K562 (cell line): ENCODE measurements around the gene C1RL. TPM values are rescaled to one million over a fixed set of nuclear protein-coding genes. Genes with fewer than 3 reads are reported as not detected.

Experiments
- ATAC-seq: fragments of 200-7000 bp; cut with Tn5 transposase; 3 replicates; pipeline ENCODE4 v1.9.1; 2020; ENCODE audit warnings: moderate library complexity
- BruUV-seq: library from RNA; stranded (reverse); fragments of 400-500 nt; replicated peaks from 2 replicates; lab custom pipeline; 2021; lab: Mats Ljungman, UMichigan
- CTCF ChIA-PET: fragments of 300-600 bp; formaldehyde crosslinking; extraction: SDS; loops from one replicate; lab custom pipeline; 2021; ENCODE audit warnings: low intra/inter-chr PET ratio; lab: Yijun Ruan, JAX
- POLR2A ChIA-PET: fragments of 300-600, 350-650 bp; sonication (Branson Sonifier 250); formaldehyde crosslinking; extraction: SDS; loops from one replicate; lab custom pipeline; 2021; ENCODE audit warnings: antibody characterized with exemption, inconsistent platforms; lab: Yijun Ruan, JAX
- DNase-seq, 4 experiments: peaks; one replicate each; pipeline versions ENCODE4 v3.0.0 to v3.0.0-alpha.2; 2011 to 2018; ENCODE audit warnings: low spot score in 3 of 4, mixed read lengths in 3 of 4; ENCODE audit errors: extremely low read depth in 1 of 4
- FAIRE-seq: peaks from 2 replicates; lab custom pipeline; 2011; peaks lifted over from hg19 to GRCh38; lab: Jason Lieb, UNC
- H2AFZ ChIP-seq: 2 replicates; pipeline ENCODE4 v1.6.0; 2011; ENCODE audit warnings: low read depth, low read length, control low read depth, inconsistent platforms
- H3K27ac ChIP-seq: fragments of 200-600 bp; 3 replicates; pipeline ENCODE4 v1.8.0; 2011; ENCODE audit warnings: low read depth, mild to moderate bottlenecking, control low read depth, inconsistent platforms, low read length, moderate library complexity, mixed read lengths; ENCODE audit errors: extremely low read depth
- H3K27me3 ChIP-seq, 2 experiments: fragments of 300-600 bp in 1 of 2; 2 replicates in 1 of 2; 3 replicates in 1 of 2; pipeline versions ENCODE4 v1.6.0 to v1.8.0; 2011; ENCODE audit warnings: inconsistent platforms in 2 of 2, low read length in 2 of 2, mild to moderate bottlenecking in 1 of 2, mixed read lengths in 1 of 2, moderate library complexity in 1 of 2; ENCODE audit not compliant: control insufficient read depth in 2 of 2, insufficient read depth in 2 of 2
- H3K36me3 ChIP-seq: fragments of 300-600 bp; 3 replicates; pipeline ENCODE4 v1.8.0; 2011; ENCODE audit warnings: mild to moderate bottlenecking, low read length, inconsistent platforms; ENCODE audit not compliant: control insufficient read depth, insufficient read depth
- H3K4me1 ChIP-seq, 2 experiments: fragments of 200-600 bp in 1 of 2; replicated peaks in 1 of 2; 2 replicates in 1 of 2; 3 replicates in 1 of 2; pipeline versions ENCODE4 v1.5.1 to v1.8.0; 2011; ENCODE audit warnings: inconsistent platforms in 2 of 2, low read length in 2 of 2, mild to moderate bottlenecking in 1 of 2, mixed read lengths in 1 of 2, moderate library complexity in 1 of 2; ENCODE audit not compliant: control insufficient read depth in 2 of 2, insufficient read depth in 2 of 2
- H3K4me2 ChIP-seq: 2 replicates; pipeline ENCODE4 v1.6.1; 2011; ENCODE audit warnings: low read length, control low read depth, inconsistent platforms, mixed read lengths; ENCODE audit not compliant: insufficient read depth
- H3K4me3 ChIP-seq: fragments of 200-600 bp; sonication (generic), shearing (Covaris generic); 2 replicates; pipeline ENCODE4 v1.5.1; 2016; ENCODE audit warnings: control low read depth, inconsistent platforms
- H3K79me2 ChIP-seq: fragments of 200-600 bp; 3 replicates; pipeline ENCODE4 v1.8.0; 2011; ENCODE audit warnings: low read length, inconsistent platforms; ENCODE audit not compliant: control insufficient read depth, insufficient read depth
- H3K9ac ChIP-seq, 2 experiments: 2 replicates each; pipeline versions ENCODE4 v1.6.0 to v1.6.1; 2011; ENCODE audit warnings: low read depth in 2 of 2, low read length in 2 of 2, control low read depth in 1 of 2, inconsistent platforms in 1 of 2, mild to moderate bottlenecking in 1 of 2, mixed read lengths in 1 of 2; ENCODE audit not compliant: insufficient read depth in 1 of 2
- H3K9me1 ChIP-seq: one replicate; pipeline ENCODE4 v1.6.0; 2011; ENCODE audit warnings: inconsistent platforms, mild to moderate bottlenecking, low read length, moderate library complexity; ENCODE audit not compliant: control insufficient read depth, insufficient read depth
- H3K9me3 ChIP-seq: replicated peaks from 2 replicates; pipeline ENCODE4 v1.5.1; 2011; ENCODE audit warnings: low read depth, low read length, inconsistent platforms; ENCODE audit not compliant: control insufficient read depth, insufficient read depth
- H4K20me1 ChIP-seq: replicated peaks from 2 replicates; pipeline ENCODE4 v1.6.1; 2011; ENCODE audit warnings: low read length, inconsistent platforms, mixed read lengths; ENCODE audit not compliant: control insufficient read depth, insufficient read depth
- KAT8 ChIP-seq: fragments of 450-650 bp; IDR thresholded peaks from 2 replicates; pipeline ENCODE4 v1.6.1; 2016; ENCODE audit warnings: low read depth, mild to moderate bottlenecking
- POLR2AphosphoS5 ChIP-seq: IDR thresholded peaks from 2 replicates; pipeline ENCODE4 v1.6.1; 2011; ENCODE audit warnings: mild to moderate bottlenecking, low read depth, low read length, moderate library complexity; ENCODE audit not compliant: control insufficient read depth, insufficient read depth
- POLR3A ChIP-seq: IDR thresholded peaks from 2 replicates; pipeline ENCODE4 v1.6.1; 2011; ENCODE audit warnings: borderline replicate concordance, mild to moderate bottlenecking, moderate library complexity; ENCODE audit not compliant: insufficient read length, insufficient read depth; ENCODE audit errors: extremely low read depth
- TFAP4 ChIP-seq: sonication (generic); formaldehyde crosslinking; IDR thresholded peaks from 2 replicates; pipeline ENCODE4 v1.8.0; 2022; ENCODE audit warnings: missing genetic modification reagents, mild to moderate bottlenecking, moderate library complexity, borderline replicate concordance
- WGBS: fragments of 100-300 bp; shearing (Covaris generic); methylation state at CpG from one replicate; pipeline ENCODE4 v1.1.6; 2016; ENCODE audit warnings: low coverage, mixed read lengths; ENCODE audit not compliant: insufficient coverage; ENCODE audit errors: missing lambda C conversion rate; 5-methylcytosine and 5-hydroxymethylcytosine counted together
- in situ Hi-C: fragments of 300-500 bp; cut with MboI; formaldehyde crosslinking; loops from 4 replicates; pipeline ENCODE4 v1.15.0; 2018; ENCODE audit warnings: inconsistent platforms, mixed read lengths
- intact Hi-C: fragments of 100-400 bp; cut with micrococcal nuclease; formaldehyde crosslinking; loops from 2 replicates; pipeline ENCODE4 v1.14.2; 2022
- polyA plus RNA-seq, 8 experiments: library from polyadenylated mRNA; depleted of rRNA in 4 of 8; stranded (reverse) in 5 of 8; unstranded in 3 of 8; fragments of >200 nt; fragmentation: Nextera tagmentation in 2 of 8; fragmentation: Illumina TruSeq in 1 of 8; extraction: Ambion mirVana in 2 of 8; extraction: Trizol in 1 of 8; gene quantifications; 2 replicates each; pipeline versions ENCODE4 v1.2.1 to v1.2.3, GENCODE V29; 2011 to 2014; ENCODE audit warnings: inconsistent platforms in 1 of 8, missing spikeins in 1 of 8
- total RNA-seq, 7 experiments: library from RNA; depleted of rRNA in 6 of 7; stranded (reverse); fragments of >200 nt in 6 of 7; fragmentation: Illumina TruSeq in 2 of 7; extraction: Trizol in 2 of 7; gene quantifications; 2 replicates each; pipeline versions ENCODE4 v1.2.1 to v1.2.3, GENCODE V29; 2011 to 2021; ENCODE audit warnings: low replicate concordance in 1 of 7

Gene C1RL
- total and polyA plus RNA-seq, 9 of the 15 experiments (the other 6 are each of a cell fraction or from before 2014, with no cell fraction given), result 1.4 to 10.7 (median 8.0) TPM

- no TSS peak for BruUV-seq
- ChIA-PET CTCF (interaction anchor here (0.8 kb wide), 1 partner anchor 18 kb away, joined by 3 read pairs; no protein-coding TSS in a partner anchor), POLR2A (interaction anchor here (0.6 to 1.3 kb wide), 4 partner anchors 10 to 147 kb away, joined by 3 to 4 read pairs (median 4); partner anchors contain the start of genes C12orf57 and RNU7-1)
- no peaks in the 10 kb centered on the region for H3K79me2 ChIP-seq
- no peaks in the 10 kb centered on the region for H3K9me3 ChIP-seq
- no peak overlapping the region for H3K4me3 ChIP-seq
- no peak overlapping the region for H2AFZ ChIP-seq
- no peaks in the 10 kb centered on the region; a peak in 2 of 5 replicates for H3K27me3 ChIP-seq
- H3K36me3 ChIP-seq, result no peaks in the 10 kb centered on the region
- H3K4me2 ChIP-seq, result no peak overlapping the region
- peak overlapping the region in 1 of 2 experiments; percentile 71; a peak in 1 of 4 replicates for H3K9ac ChIP-seq
- FAIRE-seq (no peak), DNase-seq (no peak), ATAC-seq (no peak)
- in situ Hi-C loops (no loop called here), intact Hi-C loops (no loop called here)
- H3K9me1 ChIP-seq, result no peaks in the 10 kb centered on the region
- H4K20me1 ChIP-seq, result no peaks in the 10 kb centered on the region
- no peak overlapping the region for H3K27ac ChIP-seq
- peaks cover 6 to 16% of the 10 kb centered on the region in 2 experiments; a peak in 3 of 5 replicates for H3K4me1 ChIP-seq
- WGBS, result 17% methylated on average over 1 of the region's 7 CpGs
- no peak for TF ChIP-seq KAT8
Observed at GRCh38 chr12:7091171-7091570, 17.8 kb downstream of the C1RL start.

- Histone ChIP-seq H3K4me3 (no peak overlapping the region), H2AFZ (no peak overlapping the region), H3K36me3 (no peaks in the 10 kb centered on the region), H4K20me1 (no peaks in the 10 kb centered on the region), H3K27me3 (no peaks in the 10 kb centered on the region; a peak in 2 of 5 replicates), H3K79me2 (no peaks in the 10 kb centered on the region), H3K4me1 (peaks cover 6 to 16% of the 10 kb centered on the region in 2 experiments; a peak in 3 of 5 replicates), H3K9me3 (no peaks in the 10 kb centered on the region), H3K9me1 (no peaks in the 10 kb centered on the region), H3K4me2 (no peak overlapping the region), H3K9ac (no peak overlapping the region), H3K27ac (no peak overlapping the region)
- CTCF ChIA-PET, result no interaction called here
- 41% methylated on average over 14 of the region's 16 CpGs for WGBS
- ATAC-seq, result no peak
- TF ChIP-seq POLR3A (no peak), POLR2AphosphoS5 (no peak), TFAP4 (CRISPR knock-in tag) (peak; percentile 38; the same call in 1 of the 2 replicates)
- no peak for FAIRE-seq
- intact Hi-C loops (no loop called here), in situ Hi-C loops (no loop called here)
- BruUV-seq, result no TSS peak
- DNase-seq, result no peak
- POLR2A ChIA-PET, result interaction anchor here (0.8 kb wide), 1 partner anchor 11 kb away, joined by 3 read pairs; no protein-coding TSS in a partner anchor
Observed at GRCh38 chr12:7090222-7090998, 18.6 kb downstream of the C1RL start.
